HCT116 (cell line): ENCODE data around the gene NR4A1.

Experiments
- POLR2A ChIP-seq: IDR thresholded peaks from 2 replicates; pipeline ENCODE4 v1.7.0; 2011; ENCODE audit warnings: borderline replicate concordance; ENCODE audit not compliant: insufficient read depth, insufficient read length; ENCODE audit errors: extremely low read depth
- ZBTB33 ChIP-seq: IDR thresholded peaks from 2 replicates; pipeline ENCODE4 v1.6.1; 2011; ENCODE audit warnings: mild to moderate bottlenecking, low read length, moderate library complexity; ENCODE audit not compliant: insufficient replicate concordance; ENCODE audit errors: extremely low read depth
- ZNF274 ChIP-seq: fragments of 200-500 bp; sonication (Bioruptor generic); IDR thresholded peaks from 2 replicates; pipeline ENCODE4 v1.6.1; 2014; ENCODE audit warnings: mild to moderate bottlenecking, low read depth, low read length, inconsistent platforms
- TF ChIP-seq, protein P1 (sequence below): IDR thresholded peaks from 2 replicates; pipeline ENCODE4 v1.6.1; 2012

DNA sequence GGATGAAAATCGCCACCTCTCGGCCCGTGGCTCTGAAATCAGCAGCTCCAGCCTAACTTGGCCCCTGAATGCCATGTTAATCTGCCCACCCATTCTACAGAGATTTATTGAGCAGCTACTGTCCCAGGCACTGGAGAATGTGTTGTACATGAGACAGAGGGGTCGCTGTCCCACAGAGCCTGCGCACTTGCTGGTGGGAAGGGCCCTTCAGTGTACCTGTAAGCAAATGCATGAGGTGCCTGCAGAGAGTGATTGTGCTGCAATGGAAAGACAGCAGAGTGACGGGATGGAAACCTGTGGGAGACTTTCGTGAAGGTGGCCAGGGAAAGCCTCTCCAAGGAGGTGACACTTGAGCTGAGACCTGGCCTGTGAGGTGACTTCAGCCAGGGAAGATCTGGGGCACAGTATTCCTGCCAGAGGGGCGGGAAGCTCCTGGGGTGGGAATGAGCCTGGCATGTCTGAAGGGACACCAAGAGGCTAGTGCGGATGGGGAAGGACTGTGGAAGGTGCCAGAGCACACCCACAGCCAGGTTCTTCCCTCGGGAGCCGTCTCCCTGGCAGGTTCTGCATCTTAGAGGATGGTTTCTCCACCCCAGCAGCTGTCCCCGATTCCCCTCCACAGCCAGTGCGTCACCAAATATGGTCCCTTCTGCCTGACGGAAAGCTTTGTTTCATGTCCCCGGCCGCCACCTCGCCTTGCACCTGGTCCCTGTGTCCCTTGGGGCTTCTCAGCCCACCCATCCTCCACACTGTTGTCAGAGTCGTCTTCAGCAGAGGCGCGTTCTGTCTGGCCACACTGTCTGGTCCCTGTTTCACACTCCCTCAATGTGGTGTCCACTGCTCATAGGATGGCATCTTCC, 36.9 kb downstream of the NR4A1 start:
- TF ChIP-seq POLR2A (no peak), ZBTB33 (no peak), ZNF274 (no peak)
- TF ChIP-seq, protein P1, sequence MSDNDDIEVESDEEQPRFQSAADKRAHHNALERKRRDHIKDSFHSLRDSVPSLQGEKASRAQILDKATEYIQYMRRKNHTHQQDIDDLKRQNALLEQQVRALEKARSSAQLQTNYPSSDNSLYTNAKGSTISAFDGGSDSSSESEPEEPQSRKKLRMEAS, result no peak
